Naive thymus-derived CD8-positive, alpha-beta T cell (primary cell): ENCODE data around the gene FBXO42. TPM values are rescaled to one million over a fixed set of nuclear protein-coding genes. Genes with fewer than 3 reads are reported as not detected.

Experiments used
- ATAC-seq, 2 donors: fragments of 150-1000 bp; cut with Tn5 transposase in 1 of 2; sonication (Bioruptor Pico), chemical (Tn5 transposase) in 1 of 2; 1 replicate in 1 of 2; 2 replicates in 1 of 2; pipeline ENCODE4 v1.10.0; 2021; ENCODE audit warnings: mild to moderate bottlenecking in 2 of 2, moderate library complexity in 2 of 2
- POLR2A ChIA-PET: fragments of 350-600 bp; sonication (Branson Sonifier 250); formaldehyde crosslinking; loops from one replicate; lab custom pipeline; 2021; ENCODE audit warnings: antibody characterized with exemption; lab: Charles Lee
- DNase-seq, 10 donors: peaks; one replicate each; pipeline versions ENCODE4 v3.0.0 to v3.0.0-alpha.2; 2020 to 2022
- H3K27ac Mint-ChIP-seq, 10 donors: one replicate each; pipeline ENCODE4 v1.8.0; 2020 to 2022; ENCODE audit warnings: mild to moderate bottlenecking in 10 of 10, mixed read lengths in 10 of 10, moderate library complexity in 4 of 10, inconsistent platforms in 1 of 10
- H3K27me3 Mint-ChIP-seq, 5 donors: one replicate each; pipeline ENCODE4 v1.8.0; 2021 to 2022; ENCODE audit warnings: mixed read lengths in 5 of 5
- H3K36me3 Mint-ChIP-seq, 3 donors: one replicate each; pipeline ENCODE4 v1.8.0; 2020 to 2022; ENCODE audit warnings: mixed read lengths in 3 of 3, mild to moderate bottlenecking in 2 of 3, inconsistent platforms in 1 of 3
- H3K4me1 Mint-ChIP-seq, 4 donors: one replicate each; pipeline ENCODE4 v1.8.0; 2021 to 2022; ENCODE audit warnings: mixed read lengths in 4 of 4
- H3K4me3 Mint-ChIP-seq, 10 donors: one replicate each; pipeline ENCODE4 v1.8.0; 2020 to 2022; ENCODE audit warnings: mild to moderate bottlenecking in 10 of 10, mixed read lengths in 10 of 10, moderate library complexity in 6 of 10, inconsistent platforms in 1 of 10
- H3K9me3 Mint-ChIP-seq, 9 donors: one replicate each; pipeline ENCODE4 v1.8.0; 2020 to 2022; ENCODE audit warnings: mixed read lengths in 9 of 9, mild to moderate bottlenecking in 3 of 9, inconsistent platforms in 1 of 9, moderate library complexity in 1 of 9
- polyA plus RNA-seq, 3 donors: library from polyadenylated mRNA; unstranded; fragments of 300-500 nt; fragmentation: Illumina TruSeq; gene quantifications; one replicate each; pipeline ENCODE4 v1.2.3, GENCODE V29; 2021
- total RNA-seq, 8 experiments: library from RNA in 2 of 8; stranded (reverse) in 2 of 8; gene quantifications; one replicate each; pipeline ENCODE4 v1.2.3 and lab custom pipeline; 2021 to 2026

The FBXO42 gene
- total RNA-seq: 10 to 100 TPM; 24.3 to 27.4 TPM
- 10 to 100 TPM; 11.8 to 21.5 (median 15.5) TPM for polyA plus RNA-seq
- 42.4 to 67.3 (median 58.8) reads per million in 6 experiments for total RNA-seq (lab: John Stamatoyannopoulos, UW)

- H3K4me1 Mint-ChIP-seq: peaks cover 11 to 55% (median 42%) of the 10 kb centered on the region in 4 donors
- no peaks in the 10 kb centered on the region for H3K9me3 Mint-ChIP-seq
- ATAC-seq (peak; percentile 86 to 92), DNase-seq (peak; percentile 89 to 96 (median 92))
- POLR2A ChIA-PET: interaction anchor here (0.5 to 6.0 kb wide), 8 partner anchors 9 to 700 kb away, joined by 3 to 69 read pairs (median 4); partner anchors contain the start of genes NECAP2 and SZRD1
- H3K4me3 Mint-ChIP-seq: peak within 1 kb of the TSS; percentile 89 to 96 (median 93)
- H3K36me3 Mint-ChIP-seq: no peaks in the 10 kb centered on the region
- peak within 1 kb of the TSS; percentile 80 to 98 (median 94) for H3K27ac Mint-ChIP-seq
- no peaks in the 10 kb centered on the region for H3K27me3 Mint-ChIP-seq
Observed at GRCh38 chr1:16351994-16352841, at the start of gene FBXO42. TSS of gene FBXO42 (minus strand) at chr1:16352480. CDS start at chr1:16315418, 37,062 bp downstream.

GRCh38 chr1:16398371-16398953, 46.2 kb upstream of the FBXO42 start:
- Mint-ChIP-seq H3K9me3 (no peaks in the 10 kb centered on the region), H3K4me1 (peaks cover 2 to 25% (median 12%) of the 10 kb centered on the region in 4 donors), H3K27ac (peak overlapping the region in 4 of 10 donors; percentile 44 to 82 (median 61)), H3K4me3 (no peak overlapping the region), H3K27me3 (no peaks in the 10 kb centered on the region), H3K36me3 (peaks cover 0 to 47% (median 1%) of the 10 kb centered on the region in 3 donors)
- POLR2A ChIA-PET: interaction anchor here (0.6 kb wide), 1 partner anchor 19 kb away, joined by 3 read pairs; no protein-coding TSS in a partner anchor
- ATAC-seq: no peak
- DNase-seq: no peak

GRCh38 chr1:16397120-16397519, 44.8 kb upstream of the FBXO42 start:
- peak overlapping the region in 4 of 10 donors; percentile 15 to 80 (median 50) for H3K27ac Mint-ChIP-seq
- POLR2A ChIA-PET: no interaction called here

GRCh38 chr1:16396591-16396990, 44.3 kb upstream of the FBXO42 start:
- H3K36me3 Mint-ChIP-seq: peaks cover 0 to 62% (median 1%) of the 10 kb centered on the region in 3 donors
- H3K4me3 Mint-ChIP-seq: no peak overlapping the region
- H3K4me1 Mint-ChIP-seq: peaks cover 17 to 38% (median 26%) of the 10 kb centered on the region in 4 donors
- POLR2A ChIA-PET: no interaction called here
- no peaks in the 10 kb centered on the region for H3K27me3 Mint-ChIP-seq
- H3K9me3 Mint-ChIP-seq: no peaks in the 10 kb centered on the region
- DNase-seq: no peak
- peak overlapping the region in 5 of 10 donors; percentile 17 to 80 (median 53) for H3K27ac Mint-ChIP-seq
- no peak for ATAC-seq

More at GRCh38 chr1:16397120-16397519, 44.8 kb upstream of the FBXO42 start:
- DNase-seq: no peak
- Mint-ChIP-seq H3K9me3 (no peaks in the 10 kb centered on the region), H3K4me3 (no peak overlapping the region), H3K36me3 (peaks cover 0 to 61% (median 1%) of the 10 kb centered on the region in 3 donors), H3K4me1 (peaks cover 12 to 34% (median 23%) of the 10 kb centered on the region in 4 donors), H3K27me3 (no peaks in the 10 kb centered on the region)
- ATAC-seq: no peak

GRCh38 chr1:16394977-16395376, 42.7 kb upstream of the FBXO42 start:
- Mint-ChIP-seq H3K36me3 (peaks cover 0 to 65% (median 1%) of the 10 kb centered on the region in 3 donors), H3K4me3 (no peak overlapping the region), H3K27ac (no peak overlapping the region), H3K9me3 (no peaks in the 10 kb centered on the region), H3K4me1 (peaks cover 24 to 53% (median 42%) of the 10 kb centered on the region in 4 donors), H3K27me3 (no peaks in the 10 kb centered on the region)
- ATAC-seq (no peak), DNase-seq (no peak)
- POLR2A ChIA-PET: interaction anchor here (0.7 kb wide), 1 partner anchor 27 kb away, joined by 3 read pairs; no protein-coding TSS in a partner anchor

GRCh38 chr1:16393570-16394521, 41.6 kb upstream of the FBXO42 start:
- H3K27me3 Mint-ChIP-seq: no peaks in the 10 kb centered on the region
- no peaks in the 10 kb centered on the region for H3K9me3 Mint-ChIP-seq
- DNase-seq (no peak), ATAC-seq (no peak)
- no peak overlapping the region for H3K4me3 Mint-ChIP-seq
- H3K36me3 Mint-ChIP-seq: peaks cover 0 to 60% (median 1%) of the 10 kb centered on the region in 3 donors
- POLR2A ChIA-PET: interaction anchor here (0.6 kb wide), 1 partner anchor 114 kb away, joined by 4 read pairs; no protein-coding TSS in a partner anchor
- peak overlapping the region in 5 of 10 donors; percentile 8 to 65 (median 36) for H3K27ac Mint-ChIP-seq
- H3K4me1 Mint-ChIP-seq: peaks cover 21 to 59% (median 43%) of the 10 kb centered on the region in 4 donors

GRCh38 chr1:16392740-16393569, 40.7 kb upstream of the FBXO42 start:
- DNase-seq: no peak
- Mint-ChIP-seq H3K9me3 (no peaks in the 10 kb centered on the region), H3K27ac (peak overlapping the region; percentile 16 to 94 (median 76)), H3K27me3 (no peaks in the 10 kb centered on the region), H3K4me3 (peak overlapping the region in 3 of 10 donors; percentile 44 to 48 (median 48)), H3K4me1 (peaks cover 18 to 66% (median 45%) of the 10 kb centered on the region in 4 donors), H3K36me3 (peaks cover 0 to 57% (median 1%) of the 10 kb centered on the region in 3 donors)
- no peak for ATAC-seq
- POLR2A ChIA-PET: no interaction called here

- Mint-ChIP-seq H3K4me3 (no peak overlapping the region), H3K27me3 (no peaks in the 10 kb centered on the region), H3K4me1 (peaks cover 27 to 73% (median 59%) of the 10 kb centered on the region in 4 donors), H3K27ac (peak overlapping the region in 9 of 10 donors; percentile 1 to 90 (median 74)), H3K36me3 (peaks cover 0 to 46% (median 1%) of the 10 kb centered on the region in 3 donors), H3K9me3 (no peaks in the 10 kb centered on the region)
- no peak for DNase-seq
- POLR2A ChIA-PET: no interaction called here
- no peak for ATAC-seq
Observed at GRCh38 chr1:16391411-16391810, 39.1 kb upstream of the FBXO42 start.

GRCh38 chr1:16387201-16388188, 35.2 kb upstream of the FBXO42 start:
- Mint-ChIP-seq H3K9me3 (no peaks in the 10 kb centered on the region), H3K27me3 (no peaks in the 10 kb centered on the region), H3K4me1 (peaks cover 44 to 90% (median 81%) of the 10 kb centered on the region in 4 donors), H3K27ac (peak overlapping the region; percentile 71 to 94 (median 77)), H3K36me3 (peaks cover 0 to 25% (median 0%) of the 10 kb centered on the region in 3 donors), H3K4me3 (peak overlapping the region; percentile 61 to 90 (median 78))
- POLR2A ChIA-PET: interaction anchor here (0.6 to 1.2 kb wide), 2 partner anchors 22 to 53 kb away, joined by 4 to 5 read pairs; partner anchors contain the start of gene NECAP2
- ATAC-seq (peak; percentile 38 to 42), DNase-seq (peak in 1 of 10 donors; percentile 17)
